NK-92 (cell line): ENCODE results near the gene PA2G4.
"Not testable (repeated sequence)": the region's sequence is repeated elsewhere in the genome, so short reads cannot be mapped to it uniquely, and the experiment has no call there.

Source experiments
- DNase-seq: peaks from one replicate; lab custom pipeline; 2025; ENCODE audit not compliant: unreplicated experiment; lab: John Stamatoyannopoulos, UW

The PA2G4 gene

GRCh38 chr12:56098592-56098991 is 5.8 kb upstream of the PA2G4 start:
- no peak for DNase-seq

GRCh38 chr12:56099787-56100186 is 4.6 kb upstream of the PA2G4 start:
- no peak for DNase-seq

- no peak for DNase-seq
Measured at GRCh38 chr12:56101045-56101444, 3.3 kb upstream of the PA2G4 start.

GRCh38 chr12:56102683-56103065 is 1.7 kb upstream of the PA2G4 start:
- DNase-seq = no peak

- DNase-seq = no peak
Measured at GRCh38 chr12:56103066-56103711, 1.2 kb upstream of the PA2G4 start.

GRCh38 chr12:56103823-56104108 is 593 bp upstream of the PA2G4 start:
- no peak for DNase-seq

GRCh38 chr12:56104815-56105608 is 653 bp downstream of the PA2G4 start:
- DNase-seq = no peak

- no peak for DNase-seq
Measured at GRCh38 chr12:56105609-56105902, 1.2 kb downstream of the PA2G4 start.

- DNase-seq = no peak
Measured at GRCh38 chr12:56107242-56107641, 2.9 kb downstream of the PA2G4 start.

GRCh38 chr12:56110571-56110970 is 6.2 kb downstream of the PA2G4 start:
- DNase-seq = no peak

GRCh38 chr12:56114084-56114483 is 9.7 kb downstream of the PA2G4 start:
- no peak for DNase-seq

GRCh38 chr12:56115329-56115728 is 11.0 kb downstream of the PA2G4 start:
- no peak for DNase-seq

- DNase-seq = peak; percentile 59
Measured at GRCh38 chr12:56116267-56117081, 12.1 kb downstream of the PA2G4 start, which contains the start of gene RPL41. Gene RPL41 (plus strand): TSS chr12:56116633.

GRCh38 chr12:56117082-56117706 is 12.8 kb downstream of the PA2G4 start:
- not testable (repeated sequence) for DNase-seq

GRCh38 chr12:56117778-56118687 is 13.7 kb downstream of the PA2G4 start, which contains the start of gene ZC3H10:
Gene ZC3H10 (plus strand): TSS chr12:56118266. CDS start chr12:56120563, 2,297 bp downstream.
- DNase-seq = peak; percentile 73

- no peak for DNase-seq
Measured at GRCh38 chr12:56118688-56119357, 14.5 kb downstream of the PA2G4 start.

GRCh38 chr12:56119361-56119796 is 15.0 kb downstream of the PA2G4 start:
- no peak for DNase-seq

GRCh38 chr12:56120158-56120846 is 15.9 kb downstream of the PA2G4 start:
- DNase-seq = no peak

- DNase-seq = no peak
Measured at GRCh38 chr12:56121204-56121870, 17.0 kb downstream of the PA2G4 start.
